GM19324 (cell line): ENCODE measurements around the gene PRIMPOL.

Experiments
- ATAC-seq: cut with Tn5 transposase; IDR thresholded peaks from one replicate; pipeline ENCODE4 v1.9.1; 2021; ENCODE audit warnings: mild to moderate bottlenecking, moderate library complexity; ENCODE audit not compliant: unreplicated experiment, low FRiP score

Gene PRIMPOL

GRCh38 chr4:184664445-184665210, 15.1 kb downstream of the PRIMPOL start:
- no peak for ATAC-seq

GRCh38 chr4:184666670-184667069, 17.1 kb downstream of the PRIMPOL start:
- no peak for ATAC-seq

GRCh38 chr4:184668096-184668495, 18.6 kb downstream of the PRIMPOL start:
- ATAC-seq, result no peak

- ATAC-seq, result no peak
Observed at GRCh38 chr4:184668511-184669114, 19.1 kb downstream of the PRIMPOL start.

- no peak for ATAC-seq
Observed at GRCh38 chr4:184669251-184669650, 19.7 kb downstream of the PRIMPOL start.

- no peak for ATAC-seq
Observed at GRCh38 chr4:184671101-184671500, 21.6 kb downstream of the PRIMPOL start.

GRCh38 chr4:184672741-184673140, 23.2 kb downstream of the PRIMPOL start:
- no peak for ATAC-seq

GRCh38 chr4:184674011-184674410, 24.5 kb downstream of the PRIMPOL start:
- ATAC-seq, result no peak

GRCh38 chr4:184675018-184675417, 25.5 kb downstream of the PRIMPOL start:
- no peak for ATAC-seq

GRCh38 chr4:184675821-184676492, 26.4 kb downstream of the PRIMPOL start:
- ATAC-seq, result no peak

GRCh38 chr4:184680698-184681097, 31.2 kb downstream of the PRIMPOL start:
- ATAC-seq, result no peak

- ATAC-seq, result no peak
Observed at GRCh38 chr4:184681916-184682315, 32.4 kb downstream of the PRIMPOL start.

- ATAC-seq, result no peak
Observed at GRCh38 chr4:184684491-184685189, 35.1 kb downstream of the PRIMPOL start.

- no peak for ATAC-seq
Observed at GRCh38 chr4:184688005-184688404, 38.5 kb downstream of the PRIMPOL start.

GRCh38 chr4:184688447-184688846, 38.9 kb downstream of the PRIMPOL start:
- no peak for ATAC-seq

- no peak for ATAC-seq
Observed at GRCh38 chr4:184689681-184690080, 40.1 kb downstream of the PRIMPOL start.

GRCh38 chr4:184693056-184693455, 43.5 kb downstream of the PRIMPOL start:
- ATAC-seq, result no peak

GRCh38 chr4:184694412-184694956, 44.9 kb downstream of the PRIMPOL start:
- no peak for ATAC-seq

GRCh38 chr4:184695178-184695896, 45.8 kb downstream of the PRIMPOL start:
- ATAC-seq, result no peak

GRCh38 chr4:184697956-184698355, 48.4 kb downstream of the PRIMPOL start:
- ATAC-seq, result no peak
